Endometrial microvascular endothelial cells (primary cell): Measurements from ENCODE around the gene NME7. TPM values are rescaled to one million over a fixed set of nuclear protein-coding genes. Genes with fewer than 3 reads are reported as not detected.

Source experiments
- total RNA-seq: library from RNA; depleted of rRNA; stranded (reverse); fragments of >200 nt; gene quantifications from one replicate; pipeline ENCODE4 v1.2.3, GENCODE V29; 2015; ENCODE audit errors: inconsistent ontology term

NME7 gene
- total RNA-seq, 1 donor from 2014 or later, result 22.7 TPM

Other genes with a start within 250 kb of the NME7 start
- gene BLZF1, start 398 bp upstream of the NME7 start, total RNA-seq, result 33.5 TPM
- not detected for gene CCDC181, start 59.7 kb upstream of the NME7 start, total RNA-seq
- gene SLC19A2, start 118.1 kb upstream of the NME7 start, total RNA-seq, result 12.7 TPM
- not detected for gene F5, start 218.7 kb upstream of the NME7 start, total RNA-seq